HG03045 (cell line): ENCODE measurements around the gene ATP8A2.
"Not testable (repeated sequence)": the region's sequence is repeated elsewhere in the genome, so short reads cannot be mapped to it uniquely, and the experiment has no call there.

Source experiments
- ATAC-seq: cut with Tn5 transposase; IDR thresholded peaks from one replicate; pipeline ENCODE4 v1.9.1; 2021; ENCODE audit warnings: mild to moderate bottlenecking, moderate library complexity; ENCODE audit not compliant: unreplicated experiment

ATP8A2 gene

DNA sequence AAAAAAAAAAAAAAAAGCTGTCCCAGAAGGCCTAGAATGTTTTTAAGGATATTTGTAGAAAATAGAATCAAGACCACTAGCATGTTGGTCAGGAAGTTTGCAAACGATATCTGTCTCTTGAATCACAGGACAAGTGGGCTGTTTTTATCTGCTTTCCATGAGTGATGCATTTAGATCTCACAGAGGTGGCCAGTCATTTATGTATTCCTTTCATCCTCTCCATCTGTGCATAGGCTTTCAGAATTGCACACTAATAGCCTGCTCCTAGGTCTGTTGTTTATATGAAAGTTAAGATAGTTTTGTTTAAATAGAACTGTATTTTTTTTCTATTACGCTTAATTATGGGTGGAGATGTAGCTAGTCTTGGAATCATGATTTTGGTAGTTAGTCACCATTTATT is 390.5 kb downstream of the ATP8A2 start:
- no peak for ATAC-seq

DNA sequence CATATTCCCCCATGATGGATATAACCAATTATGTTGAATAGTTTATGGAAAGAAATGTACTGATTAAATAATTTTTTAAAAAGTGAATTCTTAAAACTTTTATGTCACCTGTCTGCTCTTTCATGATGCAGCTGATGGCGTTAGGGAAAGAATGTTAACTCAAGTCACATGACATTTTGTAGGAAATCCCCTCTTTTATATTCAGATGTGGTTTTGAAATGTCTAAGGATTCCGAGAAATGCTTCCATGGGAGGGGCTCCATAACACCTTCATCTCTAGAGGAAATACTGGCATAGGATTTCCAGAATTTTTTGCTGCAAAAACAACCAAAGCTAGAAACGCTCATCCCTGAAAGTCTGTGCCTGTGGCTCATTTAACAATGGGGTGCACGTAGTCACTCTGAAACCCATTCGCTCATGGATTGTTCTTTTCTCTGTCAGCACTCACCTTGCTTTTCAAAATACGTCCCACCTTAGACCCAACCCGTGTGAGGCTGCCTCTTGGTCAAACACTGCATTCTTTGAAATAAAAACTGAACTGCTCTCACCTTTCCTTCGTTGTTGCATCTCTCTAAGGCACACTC is 391.1 kb downstream of the ATP8A2 start:
- no peak for ATAC-seq

DNA sequence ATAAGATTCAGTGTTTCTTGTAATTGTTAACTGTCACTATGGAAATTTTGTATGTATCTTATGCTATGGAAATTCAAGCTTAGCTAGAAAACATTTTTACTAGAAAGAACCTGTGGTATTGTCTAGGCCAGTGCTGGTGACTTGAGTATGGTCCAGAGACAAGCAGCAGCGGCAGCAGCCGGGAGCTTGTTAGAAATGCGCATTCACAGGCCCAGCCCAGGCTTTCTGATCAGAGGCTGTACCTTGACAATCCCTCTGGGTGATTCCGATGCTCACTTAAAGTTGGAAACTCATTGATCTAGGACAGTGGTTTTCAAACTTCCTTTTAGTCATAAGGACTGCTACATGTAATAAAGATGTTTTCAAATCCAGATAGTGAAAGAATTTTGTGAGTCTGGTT is 392.6 kb downstream of the ATP8A2 start:
- ATAC-seq = no peak

DNA sequence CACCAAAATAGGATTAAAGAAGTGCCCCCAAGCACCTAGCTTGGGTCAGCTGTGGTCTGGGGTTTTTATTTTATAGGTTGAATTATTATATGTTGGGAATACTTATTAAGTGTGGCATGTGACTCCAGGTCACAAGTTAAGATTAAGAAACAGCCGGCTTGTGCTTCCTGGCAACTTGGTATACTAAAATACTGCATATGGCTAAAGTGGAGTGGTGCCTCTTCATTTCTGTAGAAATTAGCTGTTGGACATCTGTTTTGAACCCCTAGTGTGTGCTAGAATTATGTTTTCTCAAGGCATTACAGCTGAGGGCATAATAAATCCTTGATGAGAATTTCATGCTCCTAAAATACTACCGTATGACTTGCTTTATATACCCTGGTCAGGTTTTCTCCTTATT is 393.5 kb downstream of the ATP8A2 start:
- ATAC-seq = no peak

DNA sequence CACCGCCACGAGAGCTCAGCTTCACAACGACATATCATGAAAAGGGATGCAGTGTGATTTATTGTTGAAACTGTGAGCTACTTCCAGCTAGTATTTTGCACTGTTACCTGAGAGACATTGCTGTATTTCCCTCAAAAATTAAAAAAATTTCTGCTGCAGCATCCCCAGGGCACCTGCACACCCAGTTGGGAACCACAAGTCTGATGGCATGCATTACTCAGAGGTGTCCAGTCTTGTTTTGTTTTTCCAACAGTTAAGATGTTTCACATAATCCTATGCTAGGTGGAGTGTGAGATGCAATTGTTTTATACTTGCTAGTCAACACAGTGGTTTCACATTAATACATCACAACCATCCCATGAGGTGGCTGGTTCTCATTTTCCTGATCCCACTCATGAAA is 394.8 kb downstream of the ATP8A2 start:
- ATAC-seq = no peak

DNA sequence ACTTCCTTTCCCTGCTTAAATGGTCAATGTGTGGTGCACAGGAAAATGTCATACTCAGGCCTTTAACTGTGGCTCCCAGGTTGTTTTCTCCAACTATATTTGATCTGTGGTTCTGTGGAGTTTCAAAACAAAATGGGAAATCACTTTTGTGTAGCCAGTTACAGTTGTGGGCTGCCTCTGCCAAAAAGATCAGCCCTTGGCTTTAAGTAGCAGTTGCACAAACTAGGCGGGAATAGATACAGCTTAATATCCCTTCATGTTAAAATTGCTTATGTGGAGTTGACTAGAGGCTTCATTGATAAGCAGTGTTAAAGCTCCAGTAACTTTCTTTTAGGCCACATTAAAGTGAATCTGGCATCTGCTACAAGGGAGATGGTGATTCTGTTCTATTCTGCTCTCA is 395.2 kb downstream of the ATP8A2 start:
- ATAC-seq = no peak

DNA sequence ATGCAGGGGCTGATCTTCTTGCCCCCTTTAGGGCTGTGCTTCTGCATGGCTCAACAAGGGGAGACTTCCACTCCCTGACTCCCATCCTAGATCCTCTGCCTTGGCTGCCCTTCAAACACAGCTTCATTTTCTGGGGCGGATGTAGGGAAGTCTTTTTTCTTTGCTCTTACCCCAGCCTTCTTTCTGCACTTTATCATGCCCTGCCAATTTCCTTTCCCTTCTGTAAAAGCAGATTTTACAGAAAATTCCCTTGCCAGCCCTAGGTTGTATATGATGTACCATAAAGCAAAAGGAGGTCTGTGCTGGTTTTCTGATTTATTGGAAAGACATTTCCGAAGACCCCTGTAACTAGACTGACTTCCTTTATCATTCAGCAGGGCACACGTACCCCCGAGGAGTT is 396.6 kb downstream of the ATP8A2 start:
- ATAC-seq = no peak

DNA sequence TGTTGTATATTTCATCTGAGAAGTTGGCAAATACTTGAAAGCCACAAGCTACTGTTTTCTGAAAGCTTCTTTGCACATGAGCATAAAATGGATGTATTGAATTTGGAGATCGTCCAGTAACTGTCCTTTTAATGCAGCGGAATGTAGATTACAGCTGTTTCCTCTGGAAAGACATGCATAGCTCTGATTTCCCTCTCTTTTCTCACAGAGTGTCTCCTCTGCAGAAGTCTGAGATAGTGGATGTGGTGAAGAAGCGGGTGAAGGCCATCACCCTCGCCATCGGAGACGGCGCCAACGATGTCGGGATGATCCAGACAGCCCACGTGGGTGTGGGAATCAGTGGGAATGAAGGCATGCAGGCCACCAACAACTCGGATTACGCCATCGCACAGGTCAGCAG is 397.1 kb downstream of the ATP8A2 start:
- ATAC-seq = no peak

DNA sequence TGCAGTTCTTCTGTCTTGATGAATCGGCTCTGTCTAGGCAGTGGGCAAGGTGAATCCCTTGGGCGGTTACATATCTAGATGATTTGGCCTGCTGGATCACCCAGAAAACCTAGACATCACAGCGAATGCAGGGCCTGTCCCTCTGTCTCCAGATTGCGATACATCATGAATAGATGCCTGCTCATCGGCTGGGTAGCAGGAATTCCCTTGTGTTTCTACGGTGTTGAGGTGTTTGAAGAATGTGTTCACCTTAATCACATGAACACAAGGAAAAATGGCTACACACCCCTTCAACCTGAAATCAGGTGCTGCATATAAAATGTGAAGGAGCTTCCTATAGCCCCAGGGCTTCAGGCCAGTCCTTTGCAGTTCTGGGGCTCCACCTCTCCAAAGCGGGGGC is 398.8 kb downstream of the ATP8A2 start:
- no peak for ATAC-seq

DNA sequence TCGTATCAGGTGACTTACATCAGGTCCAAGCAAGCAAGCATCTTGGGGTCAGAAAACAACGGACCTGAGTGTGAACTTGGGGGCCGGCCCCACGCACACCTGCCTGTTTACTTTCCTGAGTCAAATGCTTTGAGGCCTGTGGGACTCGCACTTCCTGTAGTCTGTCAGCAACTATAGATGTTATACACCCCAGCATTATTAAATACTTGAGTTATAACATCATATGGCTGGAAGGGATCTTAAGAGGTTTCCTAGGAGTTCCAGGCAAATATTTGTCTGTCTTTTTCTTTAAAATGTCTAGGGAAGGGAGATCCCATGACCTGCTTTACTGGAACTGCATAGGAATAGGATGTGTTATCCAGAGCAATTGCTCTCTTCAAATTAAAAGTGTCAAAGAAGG is 399.4 kb downstream of the ATP8A2 start:
- no peak for ATAC-seq

DNA sequence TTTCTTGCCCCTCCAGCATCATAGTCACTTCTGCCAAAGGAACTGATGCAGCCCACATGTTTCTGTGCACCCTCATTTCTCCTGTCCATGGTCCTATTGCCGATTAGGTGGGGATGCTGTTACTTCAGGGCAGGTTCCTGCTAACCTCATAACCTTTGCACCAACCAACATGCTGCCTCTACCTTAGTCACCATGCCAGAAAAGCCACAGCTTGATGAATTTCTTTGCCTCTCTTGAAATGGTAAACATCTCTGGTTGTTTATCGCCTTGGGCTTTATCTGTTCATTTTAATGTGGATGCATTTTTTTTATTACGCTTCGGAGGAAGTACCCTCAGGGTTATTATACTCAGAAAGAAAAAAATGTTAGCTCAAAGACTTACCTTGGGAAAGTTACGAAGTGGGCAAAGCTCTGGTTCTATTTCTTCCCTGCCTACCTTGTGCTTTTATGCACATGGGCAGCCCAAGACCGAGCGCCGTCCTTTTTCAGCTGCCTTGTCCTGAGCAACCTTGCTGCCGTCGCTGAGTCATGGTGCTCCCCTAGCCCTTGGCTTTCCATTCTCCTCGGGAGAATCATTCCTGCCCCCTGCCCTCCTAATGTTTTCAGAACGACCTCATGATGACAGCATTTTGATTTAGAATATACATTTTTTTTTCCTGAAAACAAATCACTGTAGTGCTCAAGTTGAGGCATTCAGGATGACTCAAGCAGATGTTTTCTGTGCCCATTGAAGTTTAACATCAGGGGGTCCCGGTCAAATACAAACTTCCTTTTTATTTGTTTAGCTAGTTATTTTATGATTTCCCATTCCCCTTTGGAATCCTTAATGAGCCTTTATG is 400.1 kb downstream of the ATP8A2 start:
- ATAC-seq = no peak

DNA sequence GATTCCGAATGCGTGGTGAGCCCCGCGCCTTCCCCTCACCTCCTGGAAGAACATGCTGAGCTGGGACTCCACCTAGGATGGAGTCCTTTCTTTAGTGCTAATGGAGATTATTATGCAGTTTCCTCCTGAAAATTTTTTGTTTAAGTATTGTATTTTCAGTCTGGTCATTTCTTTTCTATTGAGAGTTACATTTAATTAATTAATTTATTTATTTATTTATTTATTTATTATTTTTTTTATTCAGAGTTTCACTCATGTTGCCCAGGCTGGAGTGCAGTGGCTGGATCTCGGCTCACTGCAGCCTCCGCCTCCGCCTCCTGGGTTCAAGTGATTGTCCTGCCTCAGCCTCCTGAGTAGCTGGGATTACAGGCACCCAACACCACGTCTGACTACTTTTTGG is 400.8 kb downstream of the ATP8A2 start:
- ATAC-seq = not testable (repeated sequence)

DNA sequence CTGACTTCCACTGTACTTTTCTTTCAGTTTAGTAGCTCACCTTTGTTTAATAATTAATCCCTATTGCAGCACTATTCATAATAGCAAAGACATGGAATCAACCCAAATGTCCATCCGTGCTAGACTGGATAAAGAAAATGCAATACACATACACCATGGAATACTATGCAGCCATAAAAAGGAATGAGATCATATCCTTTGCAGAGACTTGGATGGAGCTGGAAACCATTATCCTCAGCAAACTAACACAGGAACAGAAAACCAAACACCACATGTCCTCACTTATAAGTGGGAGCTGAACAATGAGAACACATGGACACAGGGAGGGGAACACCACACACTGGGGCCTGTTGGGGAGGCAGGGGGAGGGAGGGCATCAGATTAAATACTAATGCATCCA is 402.3 kb downstream of the ATP8A2 start:
- ATAC-seq = not testable (repeated sequence)

DNA sequence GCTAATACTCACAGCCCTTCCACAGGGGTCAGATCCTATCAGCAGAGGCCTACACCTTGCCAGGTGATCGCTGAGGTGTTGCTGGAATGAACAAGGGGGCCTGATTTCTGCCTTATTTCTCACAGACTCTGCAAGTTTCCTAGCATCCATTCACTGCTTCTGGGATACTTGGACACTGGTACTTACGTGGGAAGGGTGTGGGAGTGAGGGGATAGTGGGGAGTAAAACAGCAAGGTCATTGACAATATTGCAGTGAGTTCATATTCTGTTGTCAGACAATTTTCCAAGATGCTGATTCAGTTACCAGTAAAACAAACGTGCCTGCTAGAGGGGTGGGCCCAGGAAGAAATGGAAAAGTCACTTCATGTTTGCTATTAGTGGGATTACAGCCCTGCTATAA is 403.5 kb downstream of the ATP8A2 start:
- ATAC-seq = no peak

DNA sequence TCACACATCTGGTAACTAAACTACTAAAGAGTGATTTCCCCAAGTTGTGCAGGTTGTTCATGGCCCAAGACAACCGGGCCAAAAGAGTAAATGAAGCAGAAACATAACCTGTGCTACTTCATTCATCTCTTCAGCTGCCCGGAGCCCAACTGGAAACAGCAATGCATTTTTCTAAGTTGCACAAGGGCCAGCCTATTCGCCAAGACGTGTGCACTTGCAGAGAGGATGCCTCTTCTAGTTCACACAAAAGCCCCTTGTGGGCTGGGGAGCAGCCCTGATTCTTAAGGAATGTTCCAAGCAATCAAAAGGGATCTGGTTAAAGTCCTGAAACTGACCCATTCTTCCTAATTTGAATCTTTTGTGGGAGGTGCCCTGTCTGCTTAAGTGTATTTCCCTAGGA is 404.2 kb downstream of the ATP8A2 start:
- ATAC-seq = no peak

DNA sequence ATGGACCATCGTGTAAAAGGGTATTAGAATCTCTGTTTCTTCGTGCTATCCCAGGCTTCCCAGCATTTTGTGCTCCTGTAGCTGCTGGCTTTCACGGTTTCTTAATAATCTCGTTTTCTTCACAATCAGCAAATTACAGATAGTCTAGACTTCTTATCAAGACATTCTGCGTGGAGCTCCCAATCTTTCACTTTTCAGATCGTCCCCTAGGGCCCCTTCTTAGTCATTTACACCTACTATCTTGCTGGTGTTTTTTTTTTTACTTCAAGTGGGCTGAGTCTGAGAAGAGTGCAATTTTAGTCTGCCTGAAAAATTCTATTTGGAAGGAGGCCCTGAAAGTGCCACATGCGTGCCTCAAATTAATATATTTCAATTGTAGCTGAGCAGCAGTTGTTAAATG is 404.9 kb downstream of the ATP8A2 start:
- ATAC-seq = no peak

DNA sequence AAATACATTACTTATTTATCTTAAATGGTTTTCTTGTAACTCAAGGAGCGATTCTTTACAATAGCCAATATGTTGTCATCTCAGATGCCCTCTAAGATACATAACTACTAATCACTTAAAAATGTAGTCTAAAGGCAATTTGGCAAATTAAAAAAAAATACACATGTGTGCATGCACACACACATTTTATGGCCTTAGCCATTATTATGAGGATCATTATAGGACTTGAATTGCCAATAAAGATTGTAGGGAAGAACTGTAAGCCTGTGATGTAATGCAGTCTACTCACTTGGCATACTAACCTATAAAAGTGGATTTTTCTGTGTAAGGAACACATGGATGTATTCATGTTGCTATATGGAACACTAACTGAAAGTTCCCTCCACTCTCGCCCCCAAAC is 405.7 kb downstream of the ATP8A2 start:
- no peak for ATAC-seq

DNA sequence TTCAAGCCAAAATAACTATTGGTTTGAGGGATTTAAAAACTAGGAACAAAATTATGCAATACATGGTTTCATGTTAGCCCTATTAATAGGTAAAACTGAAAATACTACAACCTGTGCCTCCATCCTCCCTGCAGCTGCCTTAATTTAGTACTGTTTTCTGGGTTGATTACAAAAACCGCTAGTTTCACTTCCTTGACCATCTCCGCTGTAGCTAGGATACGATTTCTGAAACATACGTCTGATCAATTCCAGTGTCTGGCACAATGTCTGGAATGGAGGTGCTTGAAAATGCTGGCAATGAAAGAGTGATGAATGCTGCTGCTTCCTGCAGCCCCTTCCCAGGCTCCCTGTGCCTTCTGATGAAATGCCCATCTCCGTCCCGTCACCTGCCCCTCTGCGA is 406.6 kb downstream of the ATP8A2 start:
- ATAC-seq = no peak

DNA sequence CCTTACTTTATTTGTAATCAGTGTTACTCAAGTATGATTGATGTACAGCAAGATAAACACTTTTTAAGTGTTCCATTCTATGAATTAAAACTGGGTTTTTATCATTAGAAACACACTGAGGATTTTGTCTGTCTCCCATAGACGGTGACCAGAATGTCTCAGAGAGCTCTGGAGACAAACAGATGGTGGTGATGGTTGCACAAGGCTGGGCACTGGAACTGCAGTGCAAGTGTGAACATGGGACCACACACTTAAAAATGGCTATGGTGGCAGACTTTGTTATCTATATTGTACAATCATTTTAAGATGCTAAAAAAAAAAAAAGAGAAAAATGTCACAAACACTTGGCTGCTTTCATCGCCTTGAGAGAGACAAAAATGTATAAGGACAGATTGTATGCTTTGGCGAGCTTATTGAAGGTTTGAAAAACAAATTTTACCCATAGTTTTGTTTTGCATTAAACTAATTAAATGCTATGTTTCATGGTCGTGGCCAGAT is 407.1 kb downstream of the ATP8A2 start:
- no peak for ATAC-seq

DNA sequence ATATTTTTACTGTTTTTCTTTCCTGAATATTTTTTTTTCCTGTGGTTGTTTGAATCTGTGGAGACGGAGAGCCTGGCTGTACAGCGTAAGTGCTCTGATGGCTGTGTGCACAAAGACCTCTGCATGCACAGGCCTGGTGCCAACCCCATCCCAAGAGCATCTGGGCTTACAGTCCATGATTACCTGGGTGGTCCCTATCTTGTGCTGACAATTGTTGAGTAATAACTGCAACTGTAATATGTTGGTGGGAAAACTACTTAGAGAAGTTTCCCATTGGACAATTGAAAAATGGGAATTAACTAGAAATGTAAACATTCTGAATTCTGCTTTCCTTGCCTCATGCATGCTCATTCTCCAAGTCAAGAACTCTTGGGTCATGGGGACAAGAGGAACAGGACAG is 411.3 kb downstream of the ATP8A2 start:
- no peak for ATAC-seq

DNA sequence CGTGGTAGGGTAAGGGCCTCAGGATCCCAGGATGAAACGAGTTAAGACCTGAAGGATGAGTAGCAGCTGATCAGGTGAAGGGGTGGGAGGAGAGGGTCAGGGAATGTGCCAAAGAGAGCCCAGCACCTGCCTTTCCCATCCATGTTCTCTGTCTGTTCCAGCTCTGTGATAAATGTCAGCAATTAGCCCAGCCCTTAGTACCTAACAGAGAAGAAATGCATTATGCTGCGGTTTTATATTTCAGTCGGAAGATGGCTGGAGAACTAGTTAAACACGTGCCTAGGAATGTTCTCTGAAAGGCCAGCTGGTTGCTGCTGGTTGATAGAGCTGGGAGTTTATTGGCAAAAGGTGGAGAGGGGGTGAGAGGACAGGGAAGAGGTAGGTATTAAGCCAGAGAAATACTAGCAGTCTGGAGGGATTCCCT is 411.8 kb downstream of the ATP8A2 start:
- ATAC-seq = no peak

DNA sequence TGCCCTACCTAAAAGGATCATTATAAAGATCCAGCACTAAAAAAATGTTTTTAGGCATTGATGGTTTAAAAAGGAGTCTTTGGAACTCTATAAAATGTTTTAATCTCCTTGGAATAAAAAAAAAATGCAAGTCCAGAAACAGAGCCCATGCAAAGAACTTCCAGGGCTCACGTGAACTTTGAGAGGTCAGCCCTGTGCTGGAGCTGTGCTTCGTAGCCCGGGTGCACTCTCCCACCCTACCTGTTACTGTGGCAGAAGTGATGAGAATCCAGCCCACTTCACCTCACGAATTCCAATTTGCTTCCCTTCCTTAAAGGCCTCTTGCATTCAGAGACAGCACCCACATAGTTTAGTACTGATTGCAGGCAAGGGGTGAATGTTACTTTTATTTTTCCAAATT is 412.3 kb downstream of the ATP8A2 start:
- ATAC-seq = no peak

DNA sequence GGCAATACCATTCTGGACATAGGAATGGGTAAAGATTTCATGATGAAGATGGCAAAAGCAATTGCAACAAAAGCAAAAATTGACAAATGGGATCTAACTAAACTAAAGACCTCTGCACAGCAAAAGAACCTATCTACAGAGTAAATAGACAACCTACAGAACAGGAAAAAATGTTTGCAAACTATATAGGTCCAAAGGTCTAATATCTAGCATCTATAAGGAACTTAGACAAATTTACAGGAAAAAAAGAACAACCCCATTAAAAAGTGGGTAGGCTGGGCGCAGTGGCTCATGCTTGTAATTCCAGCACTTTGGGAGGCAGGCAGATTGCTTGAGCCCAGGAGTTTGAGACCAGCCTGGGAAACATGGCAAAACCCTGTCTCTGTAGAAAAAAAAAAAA is 418.4 kb downstream of the ATP8A2 start:
- not testable (repeated sequence) for ATAC-seq
